Measurements from ENCODE around the gene MYO7A.

DNA sequence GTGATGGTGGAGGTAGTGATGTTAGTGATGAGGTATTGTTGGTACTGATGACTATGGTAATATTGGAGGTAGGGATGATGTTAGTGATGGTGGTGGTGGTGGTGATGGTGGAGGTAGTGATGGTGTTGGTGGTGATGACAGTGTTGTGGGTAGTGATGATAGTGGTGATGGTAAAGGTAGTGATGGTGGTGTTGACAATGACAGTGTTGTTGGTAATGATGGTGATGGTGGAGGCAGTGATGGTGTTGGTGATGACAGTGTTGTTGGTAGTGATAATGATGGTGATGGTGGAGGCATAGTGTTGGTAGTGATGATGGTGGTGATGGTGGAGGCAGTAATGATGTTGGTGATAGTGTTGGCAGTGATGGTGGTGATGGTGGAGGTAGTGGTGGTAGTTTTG lies 65.1 kb downstream of the MYO7A start:
- TF ChIP-seq, protein P1, sequence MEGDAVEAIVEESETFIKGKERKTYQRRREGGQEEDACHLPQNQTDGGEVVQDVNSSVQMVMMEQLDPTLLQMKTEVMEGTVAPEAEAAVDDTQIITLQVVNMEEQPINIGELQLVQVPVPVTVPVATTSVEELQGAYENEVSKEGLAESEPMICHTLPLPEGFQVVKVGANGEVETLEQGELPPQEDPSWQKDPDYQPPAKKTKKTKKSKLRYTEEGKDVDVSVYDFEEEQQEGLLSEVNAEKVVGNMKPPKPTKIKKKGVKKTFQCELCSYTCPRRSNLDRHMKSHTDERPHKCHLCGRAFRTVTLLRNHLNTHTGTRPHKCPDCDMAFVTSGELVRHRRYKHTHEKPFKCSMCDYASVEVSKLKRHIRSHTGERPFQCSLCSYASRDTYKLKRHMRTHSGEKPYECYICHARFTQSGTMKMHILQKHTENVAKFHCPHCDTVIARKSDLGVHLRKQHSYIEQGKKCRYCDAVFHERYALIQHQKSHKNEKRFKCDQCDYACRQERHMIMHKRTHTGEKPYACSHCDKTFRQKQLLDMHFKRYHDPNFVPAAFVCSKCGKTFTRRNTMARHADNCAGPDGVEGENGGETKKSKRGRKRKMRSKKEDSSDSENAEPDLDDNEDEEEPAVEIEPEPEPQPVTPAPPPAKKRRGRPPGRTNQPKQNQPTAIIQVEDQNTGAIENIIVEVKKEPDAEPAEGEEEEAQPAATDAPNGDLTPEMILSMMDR (IDR thresholded peaks at IDR 0.05) = no peak
- no peak for TF ChIP-seq POLR2A (IDR thresholded peaks at IDR 0.05)
